Posterior cingulate gyrus (tissue), 11 donors: ENCODE results near the gene MAFB.
"Not testable (repeated sequence)": the region's sequence is repeated elsewhere in the genome, so short reads cannot be mapped to it uniquely, and the experiment has no call there.

Experiments used
- DNase-seq, 10 donors: peaks; one replicate each; pipeline versions ENCODE4 v3.0.0 to v3.0.0-alpha.2; 2020 to 2021; ENCODE audit warnings: mixed read lengths in 3 of 10
- intact Hi-C: fragments of 100-400 bp; cut with DNase I; formaldehyde crosslinking; loops from one replicate; pipeline ENCODE4 v1.15.1; 2023

MAFB gene

GRCh38 chr20:40689100-40689942, at the start of gene MAFB:
Gene MAFB, minus strand, starts transcription at chr20:40689236. Its CDS starts 386 bp downstream, at chr20:40688850.
- intact Hi-C loops, result no loop called here
- peak; percentile 90 to 100 (median 94) for DNase-seq

- intact Hi-C loops, DNase-seq: not testable (repeated sequence)
Measured at GRCh38 chr20:40736468-40736867, 47.4 kb upstream of the MAFB start.

- intact Hi-C loops, result no loop called here
- DNase-seq, result no peak
Measured at GRCh38 chr20:40728996-40729395, 40.0 kb upstream of the MAFB start.

GRCh38 chr20:40728470-40728869, 39.4 kb upstream of the MAFB start:
- DNase-seq, result no peak
- intact Hi-C loops, result no loop called here

GRCh38 chr20:40727960-40728359, 38.9 kb upstream of the MAFB start:
- intact Hi-C loops, result no loop called here
- DNase-seq, result no peak

GRCh38 chr20:40726776-40727175, 37.7 kb upstream of the MAFB start:
- intact Hi-C loops, result no loop called here
- DNase-seq, result no peak

GRCh38 chr20:40724566-40724965, 35.5 kb upstream of the MAFB start:
- intact Hi-C loops, result no loop called here
- no peak for DNase-seq

GRCh38 chr20:40720826-40721225, 31.8 kb upstream of the MAFB start:
- DNase-seq, result no peak
- intact Hi-C loops, result no loop called here

GRCh38 chr20:40720099-40720498, 31.1 kb upstream of the MAFB start:
- intact Hi-C loops, result no loop called here
- no peak for DNase-seq

GRCh38 chr20:40718982-40719729, 30.1 kb upstream of the MAFB start:
- intact Hi-C loops, result no loop called here
- no peak for DNase-seq

GRCh38 chr20:40718214-40718977, 29.4 kb upstream of the MAFB start:
- intact Hi-C loops, result no loop called here
- no peak for DNase-seq

GRCh38 chr20:40717343-40717865, 28.4 kb upstream of the MAFB start:
- DNase-seq, result no peak
- intact Hi-C loops, result no loop called here

- intact Hi-C loops, result no loop called here
- DNase-seq, result no peak
Measured at GRCh38 chr20:40715491-40715890, 26.5 kb upstream of the MAFB start.

GRCh38 chr20:40714916-40715315, 25.9 kb upstream of the MAFB start:
- no peak for DNase-seq
- intact Hi-C loops, result no loop called here

GRCh38 chr20:40714109-40714508, 25.1 kb upstream of the MAFB start:
- intact Hi-C loops, result no loop called here
- DNase-seq, result no peak

- intact Hi-C loops, result no loop called here
- no peak for DNase-seq
Measured at GRCh38 chr20:40713508-40713907, 24.5 kb upstream of the MAFB start.

- no peak for DNase-seq
- intact Hi-C loops, result no loop called here
Measured at GRCh38 chr20:40711079-40711478, 22.0 kb upstream of the MAFB start.

- peak in 1 of 10 donors; percentile 86 for DNase-seq
- intact Hi-C loops, result no loop called here
Measured at GRCh38 chr20:40710603-40711002, 21.6 kb upstream of the MAFB start.

GRCh38 chr20:40706977-40707582, 18.0 kb upstream of the MAFB start:
- no peak for DNase-seq
- intact Hi-C loops, result no loop called here

GRCh38 chr20:40705413-40705812, 16.4 kb upstream of the MAFB start:
- DNase-seq, result no peak
- intact Hi-C loops, result no loop called here
